Measurements from ENCODE around the gene SLC7A11. TPM values are rescaled to one million over a fixed set of nuclear protein-coding genes. Genes with fewer than 3 reads are reported as not detected.

SLC7A11 gene
- total RNA-seq: 1.8 and 1.9 TPM in 2 replicates

GRCh38 chr4:138242076-138242833, at the start of gene SLC7A11:
Gene SLC7A11, minus strand, starts transcription at chr4:138242349. Its CDS starts 280 bp downstream, at chr4:138242069.
- Mint-ChIP-seq H3K4me3 (peak within 1 kb of the TSS; percentile 93), H3K27me3 (no peaks in the 10 kb centered on the region)

GRCh38 chr4:138291431-138291830, 49.3 kb upstream of the SLC7A11 start:
- no peaks in the 10 kb centered on the region for H3K4me1 Mint-ChIP-seq
- no peak overlapping the region for H3K4me3 Mint-ChIP-seq
- intact Hi-C loops (cut with micrococcal nuclease): no loop called here
- no peaks in the 10 kb centered on the region for H3K36me3 Mint-ChIP-seq (ENCODE audit: low read depth)
- H3K27me3 Mint-ChIP-seq: no peaks in the 10 kb centered on the region
- no peaks in the 10 kb centered on the region for H3K9me3 Mint-ChIP-seq
- H3K27ac Mint-ChIP-seq: no peak overlapping the region
- no peak for DNase-seq

More at GRCh38 chr4:138242076-138242833, at the start of gene SLC7A11:
- DNase-seq: peak; percentile 91
- Mint-ChIP-seq H3K27ac (peak within 1 kb of the TSS; percentile 95), H3K36me3 (ENCODE audit: low read depth) (no peaks in the 10 kb centered on the region), H3K9me3 (no peaks in the 10 kb centered on the region), H3K4me1 (peaks cover 28% of the 10 kb centered on the region)
- intact Hi-C loops (cut with micrococcal nuclease): loop anchor here (10.0 kb wide), 1 partner anchor 773 kb away; the partner anchor contains the start of gene NOCT

- Mint-ChIP-seq H3K4me3 (no peak overlapping the region), H3K36me3 (ENCODE audit: low read depth) (no peaks in the 10 kb centered on the region), H3K27me3 (no peaks in the 10 kb centered on the region), H3K27ac (no peak overlapping the region), H3K4me1 (no peaks in the 10 kb centered on the region), H3K9me3 (no peaks in the 10 kb centered on the region)
- intact Hi-C loops (cut with micrococcal nuclease): no loop called here
- DNase-seq: no peak
These were observed 48.7 kb upstream of the SLC7A11 start for GRCh38 chr4:138290805-138291204.

- H3K4me1 Mint-ChIP-seq: no peaks in the 10 kb centered on the region
- no peaks in the 10 kb centered on the region for H3K9me3 Mint-ChIP-seq
- H3K27ac Mint-ChIP-seq: no peak overlapping the region
- H3K36me3 Mint-ChIP-seq (ENCODE audit: low read depth): no peaks in the 10 kb centered on the region
- intact Hi-C loops (cut with micrococcal nuclease): no loop called here
- H3K4me3 Mint-ChIP-seq: no peak overlapping the region
- DNase-seq: no peak
- H3K27me3 Mint-ChIP-seq: peaks cover 4% of the 10 kb centered on the region
These were observed 37.1 kb upstream of the SLC7A11 start for GRCh38 chr4:138279286-138279685.

GRCh38 chr4:138277133-138277532, 35.0 kb upstream of the SLC7A11 start:
- Mint-ChIP-seq H3K4me1 (no peaks in the 10 kb centered on the region), H3K36me3 (ENCODE audit: low read depth) (no peaks in the 10 kb centered on the region), H3K27ac (no peak overlapping the region), H3K4me3 (no peak overlapping the region), H3K9me3 (no peaks in the 10 kb centered on the region), H3K27me3 (peaks cover 2% of the 10 kb centered on the region)
- intact Hi-C loops (cut with micrococcal nuclease): no loop called here
- DNase-seq: no peak

GRCh38 chr4:138275963-138276621, 33.9 kb upstream of the SLC7A11 start:
- Mint-ChIP-seq H3K9me3 (no peaks in the 10 kb centered on the region), H3K27me3 (peaks cover 5% of the 10 kb centered on the region), H3K4me3 (no peak overlapping the region), H3K27ac (no peak overlapping the region), H3K4me1 (no peaks in the 10 kb centered on the region), H3K36me3 (ENCODE audit: low read depth) (no peaks in the 10 kb centered on the region)
- DNase-seq: no peak
- intact Hi-C loops (cut with micrococcal nuclease): no loop called here

- H3K27ac Mint-ChIP-seq: no peak overlapping the region
- no peaks in the 10 kb centered on the region for H3K4me1 Mint-ChIP-seq
- no peak overlapping the region for H3K4me3 Mint-ChIP-seq
- intact Hi-C loops (cut with micrococcal nuclease): no loop called here
- DNase-seq: no peak
- peaks cover 5% of the 10 kb centered on the region for H3K27me3 Mint-ChIP-seq
- no peaks in the 10 kb centered on the region for H3K9me3 Mint-ChIP-seq
- H3K36me3 Mint-ChIP-seq (ENCODE audit: low read depth): no peaks in the 10 kb centered on the region
These were observed 33.1 kb upstream of the SLC7A11 start for GRCh38 chr4:138275216-138275615.

GRCh38 chr4:138269175-138269574, 27.0 kb upstream of the SLC7A11 start:
- no peak for DNase-seq
- Mint-ChIP-seq H3K27ac (no peak overlapping the region), H3K27me3 (peaks cover 14% of the 10 kb centered on the region), H3K4me1 (no peaks in the 10 kb centered on the region), H3K9me3 (no peaks in the 10 kb centered on the region), H3K4me3 (no peak overlapping the region), H3K36me3 (ENCODE audit: low read depth) (no peaks in the 10 kb centered on the region)
- intact Hi-C loops (cut with micrococcal nuclease): no loop called here

- H3K27ac Mint-ChIP-seq: no peak overlapping the region
- no peak for DNase-seq
- H3K4me3 Mint-ChIP-seq: no peak overlapping the region
- H3K9me3 Mint-ChIP-seq: no peaks in the 10 kb centered on the region
- H3K27me3 Mint-ChIP-seq: peaks cover 14% of the 10 kb centered on the region
- H3K36me3 Mint-ChIP-seq (ENCODE audit: low read depth): no peaks in the 10 kb centered on the region
- no peaks in the 10 kb centered on the region for H3K4me1 Mint-ChIP-seq
- intact Hi-C loops (cut with micrococcal nuclease): no loop called here
These were observed 25.7 kb upstream of the SLC7A11 start for GRCh38 chr4:138267835-138268234.

- intact Hi-C loops (cut with micrococcal nuclease): no loop called here
- H3K27me3 Mint-ChIP-seq: peaks cover 14% of the 10 kb centered on the region
- H3K4me1 Mint-ChIP-seq: no peaks in the 10 kb centered on the region
- no peak overlapping the region for H3K27ac Mint-ChIP-seq
- DNase-seq: no peak
- no peaks in the 10 kb centered on the region for H3K9me3 Mint-ChIP-seq
- no peaks in the 10 kb centered on the region for H3K36me3 Mint-ChIP-seq (ENCODE audit: low read depth)
- no peak overlapping the region for H3K4me3 Mint-ChIP-seq
These were observed 24.8 kb upstream of the SLC7A11 start for GRCh38 chr4:138266948-138267347.

- Mint-ChIP-seq H3K9me3 (no peaks in the 10 kb centered on the region), H3K36me3 (ENCODE audit: low read depth) (no peaks in the 10 kb centered on the region), H3K4me1 (no peaks in the 10 kb centered on the region), H3K4me3 (no peak overlapping the region), H3K27ac (no peak overlapping the region), H3K27me3 (peaks cover 16% of the 10 kb centered on the region)
- intact Hi-C loops (cut with micrococcal nuclease): no loop called here
- DNase-seq: no peak
These were observed 21.2 kb upstream of the SLC7A11 start for GRCh38 chr4:138263247-138263816.

- no peak overlapping the region for H3K4me3 Mint-ChIP-seq
- intact Hi-C loops (cut with micrococcal nuclease): no loop called here
These were observed 20.3 kb upstream of the SLC7A11 start for GRCh38 chr4:138262469-138262868.

GRCh38 chr4:138262030-138262429, 19.9 kb upstream of the SLC7A11 start:
- no peak for DNase-seq
- peaks cover 14% of the 10 kb centered on the region for H3K27me3 Mint-ChIP-seq
- intact Hi-C loops (cut with micrococcal nuclease): no loop called here
- no peak overlapping the region for H3K4me3 Mint-ChIP-seq
- no peaks in the 10 kb centered on the region for H3K9me3 Mint-ChIP-seq
- no peaks in the 10 kb centered on the region for H3K4me1 Mint-ChIP-seq
- H3K36me3 Mint-ChIP-seq (ENCODE audit: low read depth): no peaks in the 10 kb centered on the region
- H3K27ac Mint-ChIP-seq: no peak overlapping the region

More at GRCh38 chr4:138262469-138262868, 20.3 kb upstream of the SLC7A11 start:
- Mint-ChIP-seq H3K27me3 (peaks cover 13% of the 10 kb centered on the region), H3K9me3 (no peaks in the 10 kb centered on the region), H3K36me3 (ENCODE audit: low read depth) (no peaks in the 10 kb centered on the region), H3K27ac (no peak overlapping the region), H3K4me1 (no peaks in the 10 kb centered on the region)
- no peak for DNase-seq

GRCh38 chr4:138259824-138260223, 17.7 kb upstream of the SLC7A11 start:
- intact Hi-C loops (cut with micrococcal nuclease): no loop called here
- Mint-ChIP-seq H3K36me3 (ENCODE audit: low read depth) (no peaks in the 10 kb centered on the region), H3K4me1 (peaks cover 4% of the 10 kb centered on the region), H3K4me3 (no peak overlapping the region), H3K27me3 (peaks cover 10% of the 10 kb centered on the region), H3K27ac (no peak overlapping the region), H3K9me3 (no peaks in the 10 kb centered on the region)
- no peak for DNase-seq

Data from activated CD4-positive, alpha-beta T cell treated with anti-CD3 and anti-CD28 coated beads, Interleukin-2, amount 10 ng/mL, durations not matched to agents 24 days and 14 days (primary cell).